ENCODE data around the gene PSMB5.

PSMB5 gene

DNA sequence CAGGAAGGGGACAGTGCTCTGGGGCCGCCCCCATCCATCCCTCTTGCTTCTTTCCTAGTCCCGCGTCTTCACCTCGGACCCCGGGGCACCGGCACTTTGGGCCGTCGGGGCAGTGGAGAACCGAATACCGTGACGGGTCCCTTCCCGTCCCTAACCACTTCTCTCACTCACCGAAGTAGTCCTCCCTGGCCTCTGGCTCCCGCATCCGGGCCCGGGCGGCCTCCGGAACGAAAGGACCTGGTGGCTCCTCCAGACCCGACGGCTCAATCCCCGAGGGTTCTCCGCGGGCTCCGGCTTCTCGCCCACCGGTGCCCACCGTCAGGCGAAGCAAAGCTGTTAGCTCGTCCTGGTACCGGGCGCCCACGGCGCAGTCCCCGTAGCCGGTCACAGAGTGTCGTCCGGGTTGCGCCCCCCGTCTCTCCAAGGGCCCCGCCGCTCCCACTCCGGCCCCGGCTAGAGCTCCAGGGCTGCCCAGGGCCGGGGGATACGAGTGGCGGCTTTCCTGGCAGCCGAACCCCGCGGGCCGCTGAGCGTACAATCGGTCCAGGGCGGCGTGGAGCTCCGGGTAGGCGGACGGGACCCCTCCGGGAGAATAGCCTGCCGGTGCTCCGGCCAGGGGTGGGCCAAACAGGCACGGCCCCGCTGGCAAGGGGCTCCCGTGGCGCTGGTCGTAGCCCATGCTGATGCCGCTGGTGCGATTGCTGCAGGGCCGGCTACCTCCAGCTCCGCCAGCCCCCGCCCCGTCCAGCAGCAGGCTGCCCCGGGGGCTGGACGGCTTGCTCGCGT is 53.4 kb downstream of the PSMB5 start:
- H3K4me3 ChIP-seq (ENCODE audit: low read depth, low read length), result peak overlapping the region; percentile 84
- TF ChIP-seq, protein P1, sequence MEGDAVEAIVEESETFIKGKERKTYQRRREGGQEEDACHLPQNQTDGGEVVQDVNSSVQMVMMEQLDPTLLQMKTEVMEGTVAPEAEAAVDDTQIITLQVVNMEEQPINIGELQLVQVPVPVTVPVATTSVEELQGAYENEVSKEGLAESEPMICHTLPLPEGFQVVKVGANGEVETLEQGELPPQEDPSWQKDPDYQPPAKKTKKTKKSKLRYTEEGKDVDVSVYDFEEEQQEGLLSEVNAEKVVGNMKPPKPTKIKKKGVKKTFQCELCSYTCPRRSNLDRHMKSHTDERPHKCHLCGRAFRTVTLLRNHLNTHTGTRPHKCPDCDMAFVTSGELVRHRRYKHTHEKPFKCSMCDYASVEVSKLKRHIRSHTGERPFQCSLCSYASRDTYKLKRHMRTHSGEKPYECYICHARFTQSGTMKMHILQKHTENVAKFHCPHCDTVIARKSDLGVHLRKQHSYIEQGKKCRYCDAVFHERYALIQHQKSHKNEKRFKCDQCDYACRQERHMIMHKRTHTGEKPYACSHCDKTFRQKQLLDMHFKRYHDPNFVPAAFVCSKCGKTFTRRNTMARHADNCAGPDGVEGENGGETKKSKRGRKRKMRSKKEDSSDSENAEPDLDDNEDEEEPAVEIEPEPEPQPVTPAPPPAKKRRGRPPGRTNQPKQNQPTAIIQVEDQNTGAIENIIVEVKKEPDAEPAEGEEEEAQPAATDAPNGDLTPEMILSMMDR (IDR thresholded peaks at IDR 0.05; ENCODE audit: insufficient read depth, low read depth, low read length, missing control alignments), result no peak
- no peak for DNase-seq (ENCODE audit: low read depth)

DNA sequence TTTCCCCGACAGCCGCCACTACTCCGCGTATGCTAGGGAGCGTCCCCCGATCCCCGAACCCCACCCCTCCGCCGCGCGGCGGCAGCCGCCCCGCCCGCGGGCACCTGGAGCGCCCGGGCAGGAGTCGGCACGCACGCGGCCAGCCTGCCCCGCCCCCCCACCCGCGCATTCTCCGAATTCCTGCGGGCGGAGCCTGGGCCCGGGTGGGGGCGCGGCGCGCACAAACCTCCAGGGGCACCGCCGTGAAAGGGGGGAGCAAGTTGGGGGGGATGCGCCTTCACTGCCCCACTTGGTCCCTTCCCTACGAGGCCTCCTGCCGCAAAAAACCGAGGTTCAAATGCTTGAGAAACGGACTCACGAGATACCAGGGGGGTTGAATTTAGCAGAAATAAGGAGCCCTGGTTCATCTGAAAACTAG is 54.0 kb downstream of the PSMB5 start:
- no peak for DNase-seq (ENCODE audit: low read depth)
- TF ChIP-seq, protein P1 (IDR thresholded peaks at IDR 0.05; ENCODE audit: insufficient read depth, low read depth, low read length, missing control alignments), result no peak
- peak overlapping the region; percentile 11; the same call in 1 of the 2 replicates for H3K4me3 ChIP-seq (ENCODE audit: low read depth, low read length)

DNA sequence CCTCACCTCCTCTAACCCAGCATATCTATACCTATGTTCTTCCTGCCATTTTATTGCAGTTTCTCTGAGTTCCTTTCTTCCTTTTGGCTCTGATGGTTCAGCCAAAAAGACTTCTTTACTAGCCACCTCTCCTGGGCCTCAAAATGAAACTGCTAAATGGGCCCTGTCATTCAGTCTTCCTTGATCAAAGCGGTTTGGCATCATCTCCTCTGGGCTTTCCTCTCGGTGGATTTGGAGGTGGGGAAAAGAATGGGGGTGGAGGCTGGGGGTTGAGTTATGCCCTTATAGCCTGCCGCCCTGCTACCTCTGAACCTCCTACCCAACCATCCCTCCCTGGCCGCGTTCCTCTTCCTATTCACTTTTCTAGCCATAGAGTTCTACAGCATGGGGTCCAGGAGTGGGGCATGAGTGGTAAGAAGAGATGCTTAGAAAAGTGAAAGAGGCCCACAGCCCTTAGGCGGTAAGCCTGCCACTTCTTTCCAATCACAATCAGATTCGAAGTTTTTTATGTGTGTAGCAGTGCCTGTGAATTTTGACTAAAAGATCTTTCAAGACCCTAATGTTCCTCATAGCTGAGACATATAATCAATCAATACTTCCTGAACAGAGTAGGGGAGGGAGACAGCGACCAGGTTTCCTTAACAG is 54.8 kb downstream of the PSMB5 start:
- TF ChIP-seq, protein P1 (IDR thresholded peaks at IDR 0.05; ENCODE audit: insufficient read depth, low read depth, low read length, missing control alignments), result no peak
- DNase-seq (ENCODE audit: low read depth), result no peak
- no peak overlapping the region for H3K4me3 ChIP-seq (ENCODE audit: low read depth, low read length)

DNA sequence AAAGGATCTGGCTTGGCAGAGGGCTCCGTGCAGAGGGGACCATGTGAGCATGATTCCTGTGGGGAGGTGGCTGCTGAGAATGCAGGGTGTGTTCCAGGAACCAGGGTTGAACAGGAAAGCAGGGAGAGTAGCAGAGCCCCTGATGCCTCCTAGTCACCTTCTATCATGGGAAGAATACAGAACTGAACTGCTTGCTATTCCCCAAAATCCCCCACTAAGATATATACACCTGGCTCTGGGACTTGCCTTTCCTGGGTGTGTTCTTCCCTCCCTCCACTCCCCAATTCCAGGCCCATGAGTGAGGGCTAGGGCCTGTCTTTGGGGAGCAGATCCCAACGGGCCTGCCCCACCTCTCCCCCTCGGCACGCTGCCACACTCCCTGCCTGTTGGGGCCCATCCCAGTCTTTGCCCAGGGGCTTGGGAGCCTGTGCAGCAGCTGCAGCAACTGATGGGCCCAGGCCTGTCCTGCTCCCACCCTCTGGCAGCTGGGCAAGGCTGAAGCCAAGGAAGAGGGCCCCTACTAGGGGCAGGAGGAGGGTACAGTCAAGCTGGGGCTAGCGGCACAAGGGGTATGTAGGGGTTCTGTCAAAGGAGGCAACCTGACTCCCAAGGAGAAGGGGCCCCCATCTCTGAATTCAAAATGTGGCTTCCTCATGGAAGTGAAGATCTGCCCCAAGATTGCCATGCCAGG is 55.6 kb downstream of the PSMB5 start:
- DNase-seq (ENCODE audit: low read depth), result no peak
- TF ChIP-seq, protein P1 (IDR thresholded peaks at IDR 0.05; ENCODE audit: insufficient read depth, low read depth, low read length, missing control alignments), result no peak
- no peak overlapping the region for H3K4me3 ChIP-seq (ENCODE audit: low read depth, low read length)

DNA sequence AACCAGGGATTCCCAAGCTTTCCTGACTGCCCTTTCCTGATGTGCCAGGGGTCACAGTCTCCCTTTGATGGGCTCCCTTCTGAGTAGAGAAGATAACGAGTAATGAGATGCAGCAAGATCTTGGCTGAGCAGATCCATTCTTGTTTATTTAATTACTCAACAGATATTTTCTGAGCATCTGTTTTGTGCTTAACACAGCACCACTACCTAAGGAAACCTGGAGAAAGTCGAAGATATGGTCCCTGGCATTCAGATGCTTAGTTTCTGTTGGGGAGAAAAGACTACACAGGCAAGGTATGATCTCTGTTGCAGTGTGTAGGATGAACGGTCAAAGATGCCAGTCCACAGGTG is 56.2 kb downstream of the PSMB5 start:
- TF ChIP-seq, protein P1 (IDR thresholded peaks at IDR 0.05; ENCODE audit: insufficient read depth, low read depth, low read length, missing control alignments), result no peak
- no peak overlapping the region for H3K4me3 ChIP-seq (ENCODE audit: low read depth, low read length)
- DNase-seq (ENCODE audit: low read depth), result no peak

DNA sequence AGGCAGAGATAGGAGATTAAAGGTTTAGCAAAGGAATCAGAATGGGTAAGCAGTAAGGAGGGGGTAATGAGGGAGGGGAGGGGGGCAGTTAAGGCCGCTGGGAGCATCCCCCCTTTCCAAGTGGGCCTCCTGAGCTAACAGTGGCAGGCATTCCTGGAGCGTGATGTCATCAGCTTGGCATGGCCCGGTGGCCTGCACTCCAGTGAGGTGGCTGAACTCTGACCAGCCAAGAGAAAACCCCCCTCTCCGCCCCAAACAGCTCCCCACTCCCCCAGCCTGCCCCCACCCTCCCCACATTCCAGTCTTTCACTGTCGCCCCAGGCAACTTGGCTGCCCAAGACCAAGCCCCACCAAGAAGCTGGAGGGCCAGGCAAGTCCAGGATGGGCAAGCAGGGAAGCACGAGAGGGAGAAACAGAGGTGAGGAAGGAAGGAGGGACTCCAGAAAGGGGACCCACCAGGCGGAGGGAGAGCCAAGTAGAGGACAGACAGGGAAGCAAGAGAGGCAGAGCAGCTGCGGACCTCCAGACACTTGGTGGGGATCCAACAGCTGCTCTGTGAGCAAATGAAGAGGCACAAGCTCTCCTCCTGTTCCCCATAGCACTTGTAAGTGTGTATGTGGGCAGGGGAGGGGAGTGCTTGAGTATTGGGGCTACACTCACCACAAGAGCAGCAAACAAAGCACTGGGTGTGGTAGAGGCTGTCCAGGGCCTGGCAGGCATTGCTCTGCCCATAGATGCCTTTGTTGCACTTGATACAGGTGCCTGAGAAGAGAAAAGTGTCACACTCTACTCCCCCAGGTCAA is 56.8 kb downstream of the PSMB5 start:
- no peak overlapping the region for H3K4me3 ChIP-seq (ENCODE audit: low read depth, low read length)
- DNase-seq (ENCODE audit: low read depth), result no peak
- TF ChIP-seq, protein P1 (IDR thresholded peaks at IDR 0.05; ENCODE audit: insufficient read depth, low read depth, low read length, missing control alignments), result no peak
